Duodenal mucosa (tissue), 2 donors: ENCODE measurements around the gene IL17RD.

ENCODE experiments used
- H3K27ac ChIP-seq: one replicate; pipeline ENCODE4 v1.7.0; 2013; ENCODE audit warnings: low read depth, low read length
- H3K27me3 ChIP-seq, 2 donors: one replicate each; pipeline ENCODE4 v1.7.0; 2013; ENCODE audit warnings: low read length in 2 of 2, control low read depth in 1 of 2; ENCODE audit not compliant: insufficient read depth in 2 of 2, control insufficient read depth in 1 of 2
- H3K36me3 ChIP-seq, 2 donors: one replicate each; pipeline ENCODE4 v1.7.0; 2013; ENCODE audit warnings: low read length in 2 of 2, control low read depth in 1 of 2; ENCODE audit not compliant: insufficient read depth in 2 of 2, control insufficient read depth in 1 of 2
- H3K4me1 ChIP-seq, 2 donors: one replicate each; pipeline ENCODE4 v1.7.0; 2013; ENCODE audit warnings: low read length in 2 of 2, control low read depth in 1 of 2; ENCODE audit not compliant: insufficient read depth in 2 of 2, control insufficient read depth in 1 of 2
- H3K4me3 ChIP-seq, 2 donors: one replicate each; pipeline ENCODE4 v1.7.0; 2013; ENCODE audit warnings: low read length in 2 of 2, low read depth in 1 of 2
- H3K9ac ChIP-seq, 2 donors: one replicate each; pipeline ENCODE4 v1.7.0; 2013; ENCODE audit warnings: low read length in 2 of 2, low read depth in 1 of 2
- H3K9me3 ChIP-seq, 2 donors: one replicate each; pipeline ENCODE4 v1.7.0; 2013; ENCODE audit warnings: low read length in 2 of 2, control low read depth in 1 of 2; ENCODE audit not compliant: control insufficient read depth in 1 of 2

Gene IL17RD

DNA sequence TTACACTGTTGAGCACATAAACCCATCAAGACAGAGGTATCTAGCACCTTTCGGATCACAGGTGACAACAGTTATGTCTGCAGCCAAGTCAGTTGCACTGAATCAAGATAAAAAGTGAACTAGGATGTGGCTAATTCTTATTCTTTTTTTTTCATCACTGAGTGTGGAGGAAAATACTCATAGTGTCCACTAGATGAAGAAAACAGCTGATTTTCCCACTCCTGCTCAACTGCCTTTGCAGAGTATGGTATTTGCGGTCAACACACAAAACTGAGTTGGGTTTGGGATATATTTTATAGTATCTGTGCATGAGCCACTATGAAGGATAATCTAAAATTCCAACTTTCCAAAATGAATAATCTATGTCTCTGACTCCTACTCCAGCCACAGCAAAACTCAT is 32.5 kb downstream of the IL17RD start:
- no peak overlapping the region for H3K27ac ChIP-seq
- H3K27me3 ChIP-seq, result no peaks in the 10 kb centered on the region
- no peaks in the 10 kb centered on the region for H3K4me1 ChIP-seq
- no peaks in the 10 kb centered on the region for H3K36me3 ChIP-seq
- H3K4me3 ChIP-seq, result no peak overlapping the region
- no peak overlapping the region for H3K9ac ChIP-seq
- no peaks in the 10 kb centered on the region for H3K9me3 ChIP-seq

GRCh38 chr3:57131210-57131588 is 34.0 kb downstream of the IL17RD start:
- Histone ChIP-seq H3K27ac (no peak overlapping the region), H3K4me1 (no peaks in the 10 kb centered on the region), H3K4me3 (no peak overlapping the region), H3K9me3 (no peaks in the 10 kb centered on the region), H3K27me3 (no peaks in the 10 kb centered on the region), H3K9ac (no peak overlapping the region), H3K36me3 (no peaks in the 10 kb centered on the region)

- H3K4me1 ChIP-seq, result no peaks in the 10 kb centered on the region
- no peaks in the 10 kb centered on the region for H3K36me3 ChIP-seq
- no peak overlapping the region for H3K4me3 ChIP-seq
- H3K27me3 ChIP-seq, result no peaks in the 10 kb centered on the region
- no peak overlapping the region for H3K27ac ChIP-seq
- H3K9ac ChIP-seq, result no peak overlapping the region
- H3K9me3 ChIP-seq, result no peaks in the 10 kb centered on the region
Measured at GRCh38 chr3:57130571-57131209, 34.5 kb downstream of the IL17RD start.

- Histone ChIP-seq H3K27ac (no peak overlapping the region), H3K27me3 (no peaks in the 10 kb centered on the region), H3K36me3 (no peaks in the 10 kb centered on the region), H3K9ac (no peak overlapping the region), H3K4me3 (no peak overlapping the region), H3K9me3 (no peaks in the 10 kb centered on the region), H3K4me1 (no peaks in the 10 kb centered on the region)
Measured at GRCh38 chr3:57128826-57129667, 36.1 kb downstream of the IL17RD start.

GRCh38 chr3:57127891-57128518 is 37.1 kb downstream of the IL17RD start:
- no peak overlapping the region for H3K27ac ChIP-seq
- no peaks in the 10 kb centered on the region for H3K27me3 ChIP-seq
- no peak overlapping the region for H3K4me3 ChIP-seq
- no peaks in the 10 kb centered on the region for H3K4me1 ChIP-seq
- no peak overlapping the region for H3K9ac ChIP-seq
- H3K9me3 ChIP-seq, result no peaks in the 10 kb centered on the region
- H3K36me3 ChIP-seq, result no peaks in the 10 kb centered on the region

GRCh38 chr3:57126244-57126643 is 38.9 kb downstream of the IL17RD start:
- Histone ChIP-seq H3K9me3 (no peaks in the 10 kb centered on the region), H3K36me3 (no peaks in the 10 kb centered on the region), H3K27ac (no peak overlapping the region), H3K9ac (no peak overlapping the region), H3K4me3 (no peak overlapping the region), H3K4me1 (no peaks in the 10 kb centered on the region), H3K27me3 (no peaks in the 10 kb centered on the region)

DNA sequence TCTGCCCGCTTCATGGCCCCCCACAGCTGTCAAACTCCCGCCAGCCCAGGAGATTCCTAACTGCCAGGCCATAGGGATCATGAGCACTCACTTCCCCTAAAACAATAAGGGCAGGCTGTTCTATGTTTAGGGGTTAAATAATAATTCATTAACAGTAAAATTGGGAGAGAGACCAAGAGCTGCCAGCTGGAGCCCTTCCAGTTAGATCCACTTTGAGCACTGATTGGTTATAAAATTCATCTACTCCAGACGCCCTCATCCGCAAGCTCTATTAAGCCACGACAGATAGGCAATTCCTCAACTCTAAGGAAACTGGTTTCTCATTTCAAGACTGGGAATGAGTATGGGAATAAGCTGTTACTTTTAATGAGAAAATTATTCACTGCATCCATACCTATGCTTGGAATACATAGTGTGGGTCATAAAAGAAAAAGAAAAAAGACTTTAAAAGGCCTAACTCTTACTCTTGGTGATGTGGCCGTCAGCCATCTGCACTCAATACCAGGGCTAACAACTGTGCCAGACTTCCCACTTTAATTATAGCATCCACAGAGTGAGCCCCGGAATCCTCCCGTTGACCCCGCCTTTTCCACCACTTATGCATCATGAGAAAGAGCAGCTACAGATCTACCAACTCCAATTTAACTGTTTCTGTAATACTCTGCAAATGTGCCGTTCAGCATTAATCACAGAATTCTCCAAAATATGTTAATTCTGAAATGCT is 44.5 kb downstream of the IL17RD start:
- no peaks in the 10 kb centered on the region for H3K36me3 ChIP-seq
- no peaks in the 10 kb centered on the region for H3K4me1 ChIP-seq
- no peak overlapping the region for H3K27ac ChIP-seq

GRCh38 chr3:57120040-57120439 is 45.1 kb downstream of the IL17RD start:
- Histone ChIP-seq H3K4me1 (no peaks in the 10 kb centered on the region), H3K4me3 (no peak overlapping the region), H3K36me3 (no peaks in the 10 kb centered on the region), H3K27ac (no peak overlapping the region), H3K27me3 (no peaks in the 10 kb centered on the region), H3K9ac (no peak overlapping the region), H3K9me3 (no peaks in the 10 kb centered on the region)

More for the DNA sequence above, 44.5 kb downstream of the IL17RD start:
- no peak overlapping the region for H3K4me3 ChIP-seq
- H3K9me3 ChIP-seq, result no peaks in the 10 kb centered on the region
- H3K27me3 ChIP-seq, result no peaks in the 10 kb centered on the region
- H3K9ac ChIP-seq, result no peak overlapping the region

DNA sequence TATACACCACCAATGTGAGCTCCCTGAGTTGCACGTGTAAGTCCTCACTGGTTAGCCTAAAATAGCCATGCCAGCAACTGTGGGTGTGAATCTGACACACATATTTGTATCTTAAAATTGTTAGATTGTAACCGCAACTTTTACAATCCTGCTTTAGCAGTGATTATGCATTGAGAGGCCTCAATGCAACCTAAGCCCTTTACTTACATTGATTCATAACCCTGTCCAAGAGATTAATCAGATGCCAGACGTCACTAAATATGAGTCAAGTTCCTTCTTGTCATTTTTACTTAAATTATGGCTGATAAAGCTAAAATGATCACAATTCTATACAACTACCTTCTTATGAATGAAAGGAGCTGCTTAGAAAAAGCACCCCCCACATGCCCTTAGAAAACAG is 46.9 kb downstream of the IL17RD start:
- Histone ChIP-seq H3K27me3 (no peaks in the 10 kb centered on the region), H3K9ac (no peak overlapping the region), H3K27ac (no peak overlapping the region), H3K4me1 (no peaks in the 10 kb centered on the region), H3K4me3 (no peak overlapping the region), H3K9me3 (no peaks in the 10 kb centered on the region), H3K36me3 (no peaks in the 10 kb centered on the region)

- Histone ChIP-seq H3K27me3 (no peaks in the 10 kb centered on the region), H3K9ac (no peak overlapping the region), H3K36me3 (no peaks in the 10 kb centered on the region), H3K9me3 (no peaks in the 10 kb centered on the region), H3K4me3 (no peak overlapping the region), H3K27ac (no peak overlapping the region), H3K4me1 (no peaks in the 10 kb centered on the region)
Measured at GRCh38 chr3:57116501-57116900, 48.7 kb downstream of the IL17RD start.
